Esophagus mucosa (tissue), 1 donor: ENCODE results near the gene TPST2. TPM values are rescaled to one million over a fixed set of nuclear protein-coding genes. Genes with fewer than 3 reads are reported as not detected.

Experiments
- ATAC-seq: fragments of 200-7000 bp; cut with Tn5 transposase; one replicate; pipeline ENCODE4 v1.9.1; 2020
- total RNA-seq: library from RNA; stranded (reverse); gene quantifications from one replicate; pipeline ENCODE4 v1.2.4, GENCODE V29; 2023
- donor health status: DM: yes; HTN: yes; CAD: no.

Gene TPST2
- total RNA-seq, 1 donor from 2014 or later, result 17.5 TPM

DNA sequence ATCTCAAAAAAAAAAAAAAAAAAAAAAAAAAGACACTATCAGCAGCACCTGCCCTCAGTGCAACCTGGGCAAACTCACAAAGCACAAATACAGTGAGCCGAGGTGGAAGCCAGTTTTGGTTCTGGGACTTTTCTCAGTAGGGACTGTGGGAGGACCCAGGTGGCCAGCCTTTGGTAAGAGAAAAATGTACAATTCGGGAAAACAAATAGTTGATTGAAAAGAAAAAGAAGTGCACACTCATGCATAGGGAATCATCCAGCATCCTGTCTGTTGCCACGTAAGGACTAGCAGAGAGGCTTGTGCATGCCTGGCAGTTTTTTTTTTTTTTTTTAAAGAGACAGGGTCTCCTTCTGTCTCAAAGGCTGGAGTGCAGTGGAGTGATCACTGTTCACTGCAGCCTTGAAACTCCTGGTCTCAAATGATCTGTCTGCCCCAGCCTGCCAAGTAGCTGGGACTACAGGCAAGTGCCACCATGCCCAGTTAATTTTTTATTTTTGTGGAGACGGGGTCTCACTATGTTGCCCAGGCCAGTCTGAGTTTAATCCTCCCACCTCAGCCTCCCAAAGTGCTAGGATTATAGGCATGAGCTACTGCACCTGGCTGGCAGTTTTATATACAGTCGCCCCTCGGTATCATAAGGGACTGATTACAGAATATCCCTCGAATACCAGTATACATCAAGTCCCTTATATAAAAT lies 36.7 kb downstream of the TPST2 start:
- ATAC-seq, result peak; percentile 10

DNA sequence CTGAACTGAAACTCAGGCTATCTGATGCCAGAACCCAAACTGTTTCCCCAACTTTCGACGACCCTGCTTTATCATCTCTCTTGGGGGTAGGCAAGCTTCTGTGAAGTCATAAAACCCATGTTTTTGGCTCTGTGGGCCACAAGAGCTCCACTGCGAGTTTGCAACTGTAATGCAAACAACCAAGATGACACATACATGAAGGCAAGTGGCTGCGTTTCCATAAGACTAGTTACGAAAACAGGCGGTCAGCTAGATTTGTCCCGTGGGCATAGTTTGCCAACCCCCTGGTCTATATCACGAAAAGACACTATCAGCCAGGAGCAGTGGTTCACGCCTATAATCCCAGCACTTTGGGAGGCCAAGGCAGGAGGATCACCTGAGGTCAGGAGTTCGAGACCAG lies 37.5 kb downstream of the TPST2 start:
- ATAC-seq, result no peak

DNA sequence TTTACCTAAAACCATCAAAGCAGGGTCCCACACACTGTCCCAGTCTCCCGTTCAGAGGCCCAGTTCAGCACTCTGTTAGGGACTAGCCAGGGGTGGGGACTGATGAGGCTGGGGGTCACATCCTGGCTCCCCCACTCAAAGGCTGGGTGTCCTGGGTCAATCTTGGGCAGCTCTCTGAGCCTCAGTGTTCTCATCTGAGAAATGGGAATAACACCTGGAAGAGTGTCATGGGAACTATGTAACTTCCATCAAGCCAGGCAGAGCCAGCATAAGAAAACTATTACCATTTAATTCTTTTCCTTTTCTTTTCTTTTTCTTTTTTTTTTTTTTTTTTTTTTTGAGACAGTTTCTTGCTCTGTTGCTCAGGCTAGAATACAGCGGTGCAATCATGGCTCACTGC lies 38.4 kb downstream of the TPST2 start:
- ATAC-seq, result no peak

DNA sequence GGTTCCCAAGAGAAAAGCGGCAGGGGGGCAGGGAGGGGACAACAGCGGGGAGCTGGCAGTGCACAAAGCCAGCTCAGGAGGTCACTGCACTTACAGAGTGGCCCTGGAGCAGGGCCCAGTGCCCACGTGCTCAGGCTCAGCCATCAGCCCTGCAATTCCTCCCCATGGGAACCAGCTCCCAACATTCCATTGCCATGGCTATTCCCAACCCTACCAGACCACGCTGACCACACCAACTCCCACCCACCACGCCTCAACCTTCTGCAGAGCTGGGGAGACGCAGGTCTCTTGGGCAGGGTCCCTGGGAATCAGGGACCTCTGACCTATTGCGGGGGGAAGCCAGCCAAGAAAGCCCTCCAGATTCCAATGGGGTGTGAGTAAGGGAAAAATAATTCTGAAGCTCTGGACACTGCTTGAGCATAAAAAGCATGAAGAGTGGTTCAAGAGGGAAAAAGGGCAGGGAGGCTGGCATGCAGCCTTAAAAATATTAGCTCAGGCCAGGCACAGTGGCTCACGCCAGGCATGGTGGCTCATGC lies 39.4 kb downstream of the TPST2 start:
- ATAC-seq, result no peak

DNA sequence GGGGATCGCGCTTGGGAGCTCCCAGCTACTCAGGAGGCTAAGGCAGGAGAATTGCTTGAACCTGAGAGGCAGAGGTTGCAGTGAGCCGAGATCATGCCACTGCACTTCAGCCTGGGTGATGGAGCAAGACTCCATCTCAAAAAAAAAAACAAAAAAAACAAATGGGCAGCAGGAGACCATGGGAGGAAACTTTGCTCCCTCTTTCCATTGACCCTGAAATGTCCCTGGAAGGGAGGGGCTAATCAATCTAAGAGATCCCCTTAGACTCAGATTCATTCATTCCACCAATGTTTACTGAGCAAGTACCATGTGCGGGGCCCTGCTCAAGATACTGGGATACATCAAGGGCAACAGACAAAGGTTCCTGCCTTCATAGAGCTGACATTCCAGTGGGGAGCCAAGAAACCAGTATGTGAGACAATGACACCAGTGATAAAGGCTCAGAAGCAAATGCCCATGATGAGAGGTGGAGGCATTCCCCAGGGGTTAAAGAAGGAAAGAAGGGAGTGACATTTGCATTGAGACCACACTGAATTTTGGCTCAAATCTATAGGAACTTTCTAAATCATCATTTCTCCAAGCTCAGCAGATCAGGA lies 39.9 kb downstream of the TPST2 start:
- ATAC-seq, result no peak

DNA sequence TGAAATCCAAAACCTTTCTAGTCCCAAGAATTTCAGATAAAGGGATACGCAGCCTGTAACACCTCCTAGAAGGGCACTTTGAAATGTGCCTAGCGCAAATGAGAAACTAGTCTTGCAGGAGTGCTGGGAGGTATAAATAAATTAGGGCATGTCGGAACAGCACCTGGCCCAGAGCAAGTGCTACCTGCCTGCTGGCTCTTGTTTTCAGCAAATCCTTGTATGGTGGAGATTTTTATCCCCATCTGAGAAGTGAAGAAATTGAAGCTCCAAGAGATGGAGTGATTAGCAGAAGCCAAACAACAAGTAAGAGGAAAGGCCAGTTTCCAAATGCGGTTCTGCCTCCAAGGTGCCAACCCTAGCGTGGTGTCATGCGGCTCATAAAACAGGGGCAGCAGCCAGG lies 40.9 kb downstream of the TPST2 start:
- peak; percentile 85 for ATAC-seq

DNA sequence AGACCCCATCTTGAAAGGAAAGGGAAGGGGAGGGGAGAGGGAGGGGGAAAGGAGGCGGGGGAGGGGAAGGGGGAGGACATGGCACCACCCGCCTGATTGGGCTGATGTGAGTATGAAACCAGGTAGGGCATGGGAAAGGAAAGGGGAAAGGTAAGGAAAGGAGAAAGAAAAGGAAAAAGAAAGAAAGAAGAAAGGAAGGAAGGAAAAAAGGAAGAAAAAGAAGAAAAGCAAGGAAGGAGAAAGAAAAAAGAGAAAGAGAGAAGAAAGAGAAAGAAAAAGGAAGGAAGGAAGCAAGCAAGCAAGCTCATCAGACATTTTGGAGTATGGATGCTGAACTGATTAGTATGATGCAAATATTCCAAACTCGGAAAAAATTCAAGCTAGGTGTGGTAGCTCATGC lies 41.6 kb downstream of the TPST2 start:
- no peak for ATAC-seq

DNA sequence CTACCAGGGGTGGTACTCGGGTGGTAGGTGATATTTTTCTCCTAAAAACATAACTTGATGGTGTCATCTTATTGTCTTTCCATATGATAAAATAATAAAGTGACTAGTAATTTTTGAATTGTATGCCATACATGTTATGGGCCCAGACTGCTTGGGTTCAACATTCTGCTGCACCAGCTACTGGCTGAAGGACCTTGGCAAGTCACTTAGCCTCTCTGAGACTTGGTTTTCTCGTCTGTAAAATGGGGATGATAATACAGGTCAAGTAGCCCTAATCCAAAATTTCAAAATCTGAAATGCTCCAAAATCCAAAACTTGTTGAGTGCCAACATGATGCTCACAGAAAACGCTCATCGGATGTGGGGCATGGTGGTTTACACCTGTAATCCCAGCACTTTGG lies 42.1 kb downstream of the TPST2 start:
- ATAC-seq, result no peak

DNA sequence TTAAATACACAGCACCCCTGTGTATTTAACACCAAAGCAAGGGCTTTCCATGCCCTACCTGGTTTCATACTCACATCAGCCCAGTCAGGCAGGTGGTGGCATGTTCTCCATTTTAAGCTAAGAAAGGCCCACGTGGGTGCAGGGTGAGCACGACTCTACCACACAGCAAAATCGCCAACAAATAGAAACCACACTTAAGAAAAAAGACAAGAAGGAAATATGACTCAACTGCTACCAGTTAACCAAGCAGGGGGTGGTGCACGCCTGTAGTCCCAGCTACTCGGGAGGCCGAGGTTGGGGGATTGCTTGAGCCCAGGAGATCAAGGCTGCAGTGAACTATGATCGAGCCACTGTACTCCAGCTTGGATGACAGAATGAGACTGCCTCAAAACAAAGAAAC lies 42.5 kb downstream of the TPST2 start:
- peak; percentile 71 for ATAC-seq

DNA sequence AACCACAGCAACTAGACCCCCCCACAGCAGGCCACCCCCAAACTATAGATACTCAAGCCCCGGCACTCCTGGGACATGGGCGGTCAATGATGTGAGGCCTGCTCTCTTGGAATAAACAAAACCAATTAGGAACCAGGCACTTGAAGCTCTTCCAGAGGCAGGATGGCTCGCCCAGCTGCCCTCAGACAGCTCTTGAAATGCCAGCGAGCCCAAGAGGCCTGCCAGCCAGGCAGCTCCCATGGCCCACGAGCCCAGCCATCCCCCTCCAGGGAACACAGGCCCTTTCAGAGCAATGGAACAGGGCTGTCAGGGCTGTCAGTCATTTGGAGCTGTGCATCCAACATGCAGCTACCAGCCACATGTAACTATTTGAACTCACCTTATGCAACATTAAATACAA lies 43.6 kb downstream of the TPST2 start:
- no peak for ATAC-seq

DNA sequence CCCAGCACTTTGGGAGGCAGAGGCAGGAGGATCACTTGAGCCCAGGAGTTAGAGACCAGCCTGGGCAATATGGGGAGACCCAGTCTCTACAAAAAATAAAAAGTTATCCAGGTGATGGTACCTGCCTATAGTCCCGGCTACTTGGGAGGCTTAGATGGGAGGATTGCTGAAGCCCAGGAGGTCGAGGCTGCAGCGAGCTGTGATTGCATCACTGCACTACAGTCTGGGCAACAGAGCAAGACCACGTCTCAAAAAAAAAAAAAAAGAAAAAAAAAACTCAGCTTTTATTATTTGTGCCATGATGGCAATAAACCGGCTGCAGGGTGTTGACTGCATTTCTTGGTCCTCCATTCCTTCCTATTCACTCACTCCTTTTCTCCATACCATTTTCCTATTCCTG lies 44.1 kb downstream of the TPST2 start:
- ATAC-seq, result no peak

DNA sequence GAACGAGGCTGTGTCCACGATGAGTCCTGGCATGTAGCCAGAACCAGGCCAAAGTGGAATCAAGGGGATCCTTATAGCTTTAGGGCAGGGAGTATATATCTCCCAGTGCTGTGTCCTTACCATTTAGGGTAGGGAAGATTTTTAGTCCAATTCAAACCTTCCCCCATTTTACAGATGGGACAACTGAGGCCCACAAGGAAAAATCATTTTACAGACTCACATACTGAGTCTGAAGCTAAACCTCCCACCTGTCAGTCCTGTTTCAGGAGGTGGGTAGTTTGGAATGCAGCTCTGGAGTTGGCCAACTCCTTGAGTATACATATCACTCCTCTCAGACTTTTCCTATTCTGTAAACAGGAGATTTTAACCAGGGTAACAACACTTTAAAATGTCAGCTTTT lies 44.5 kb downstream of the TPST2 start:
- ATAC-seq, result no peak

DNA sequence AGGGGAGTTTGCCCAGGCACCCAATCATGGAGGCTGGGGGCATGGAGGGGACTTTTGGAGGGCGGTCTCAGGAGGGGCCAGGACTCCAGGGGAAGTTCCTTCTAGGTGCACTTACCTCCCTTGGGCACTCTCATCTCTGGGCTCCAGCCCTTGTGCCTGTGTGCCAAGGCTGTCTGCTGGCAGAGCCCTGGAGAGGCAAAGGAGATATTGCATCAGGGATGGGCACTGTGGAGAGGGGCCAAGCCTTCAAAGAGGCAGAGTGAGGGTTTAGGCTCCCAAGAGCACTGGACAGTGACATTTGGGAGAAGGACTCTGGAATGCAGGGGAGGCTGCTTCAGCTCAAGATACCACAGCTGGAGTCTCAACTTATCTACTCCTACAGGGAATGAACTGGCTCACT lies 45.4 kb downstream of the TPST2 start:
- ATAC-seq, result no peak

DNA sequence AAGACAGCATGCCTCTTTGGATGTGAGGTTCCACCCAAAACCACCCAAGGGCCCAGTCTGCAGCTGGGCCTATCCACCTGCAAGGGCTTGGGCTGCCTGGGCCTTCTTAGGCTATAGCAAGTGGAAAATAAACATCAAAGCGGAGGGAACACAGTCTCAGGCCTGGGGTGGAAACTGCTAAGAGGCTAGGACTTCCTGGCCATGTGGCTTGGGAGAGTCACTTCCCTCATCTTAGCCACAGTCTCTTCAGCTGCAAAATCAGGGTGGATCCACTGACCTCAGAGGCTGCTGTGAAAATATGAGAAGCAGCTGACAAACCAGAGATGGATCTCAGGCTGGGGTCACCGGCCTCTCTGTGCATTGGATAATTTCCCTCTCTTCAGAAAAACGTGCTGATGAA lies 47.1 kb downstream of the TPST2 start:
- ATAC-seq, result no peak

DNA sequence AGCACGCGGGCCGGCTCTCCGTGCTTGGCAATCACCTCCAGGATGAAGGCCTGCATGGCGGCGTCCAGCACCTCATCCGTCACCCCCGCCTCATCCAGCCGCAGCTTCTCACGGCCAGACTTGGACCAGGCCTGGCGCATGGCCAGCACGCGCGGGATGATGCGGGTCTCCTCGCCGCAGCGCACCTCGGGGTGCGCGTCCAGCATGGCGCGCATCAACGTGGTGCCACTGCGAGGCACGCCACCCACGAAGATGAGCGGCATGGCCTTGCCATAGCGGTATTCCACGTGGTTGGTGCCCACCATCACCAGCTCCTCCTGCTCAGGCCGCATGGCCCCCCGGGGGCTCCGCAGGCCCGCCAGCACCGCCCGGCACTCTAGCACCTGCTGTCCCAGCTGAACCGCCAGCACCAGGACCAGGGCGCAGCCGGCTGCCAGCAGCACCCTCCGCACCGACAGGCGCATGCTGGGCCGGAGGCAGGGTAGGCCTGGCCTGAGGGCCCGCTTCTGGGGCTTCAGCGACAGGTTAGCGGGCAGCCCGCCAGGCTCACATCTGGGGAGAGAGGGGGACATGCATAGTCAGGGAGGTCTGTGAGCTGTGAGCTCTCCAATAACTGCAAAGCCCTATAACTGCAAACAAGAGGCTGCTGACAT lies 48.6 kb downstream of the TPST2 start:
- no peak for ATAC-seq

DNA sequence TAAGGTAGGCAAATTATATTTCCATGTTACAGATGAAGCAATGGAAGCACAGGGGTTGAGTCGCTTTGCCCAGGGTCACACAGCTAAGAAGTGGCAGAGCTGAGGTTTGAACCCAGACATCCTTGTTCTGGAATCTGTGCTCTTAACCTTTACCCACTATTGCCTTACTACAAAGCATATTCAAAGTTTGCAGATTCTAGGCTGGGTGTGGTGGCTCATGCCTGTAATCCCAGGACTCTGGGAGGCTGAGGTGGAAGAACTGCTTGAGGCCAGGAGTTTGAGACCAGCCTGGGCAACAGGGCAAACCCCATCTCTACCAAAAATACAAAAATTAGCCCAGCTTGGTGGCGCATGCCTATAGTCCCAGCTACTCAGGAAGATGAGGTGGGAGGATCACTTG lies 49.8 kb downstream of the TPST2 start:
- ATAC-seq, result no peak

DNA sequence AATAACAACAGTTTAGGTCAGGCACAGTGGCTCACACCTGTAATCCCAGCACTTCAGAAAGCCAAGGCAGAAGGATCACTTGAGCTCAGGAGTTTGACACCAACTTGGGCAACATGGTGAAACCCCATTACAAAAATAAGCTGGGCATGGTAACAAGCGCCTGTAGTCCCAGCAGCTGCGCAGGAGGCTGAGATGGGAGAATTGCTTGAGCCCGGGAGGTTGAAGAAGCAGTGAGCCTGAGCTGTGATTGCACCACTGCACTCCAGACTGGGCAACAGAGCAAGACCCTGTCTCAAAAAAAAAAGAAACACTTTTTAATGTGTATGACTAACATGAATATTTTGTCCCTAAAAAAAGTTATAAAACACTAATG lies 53.2 kb downstream of the TPST2 start:
- no peak for ATAC-seq

DNA sequence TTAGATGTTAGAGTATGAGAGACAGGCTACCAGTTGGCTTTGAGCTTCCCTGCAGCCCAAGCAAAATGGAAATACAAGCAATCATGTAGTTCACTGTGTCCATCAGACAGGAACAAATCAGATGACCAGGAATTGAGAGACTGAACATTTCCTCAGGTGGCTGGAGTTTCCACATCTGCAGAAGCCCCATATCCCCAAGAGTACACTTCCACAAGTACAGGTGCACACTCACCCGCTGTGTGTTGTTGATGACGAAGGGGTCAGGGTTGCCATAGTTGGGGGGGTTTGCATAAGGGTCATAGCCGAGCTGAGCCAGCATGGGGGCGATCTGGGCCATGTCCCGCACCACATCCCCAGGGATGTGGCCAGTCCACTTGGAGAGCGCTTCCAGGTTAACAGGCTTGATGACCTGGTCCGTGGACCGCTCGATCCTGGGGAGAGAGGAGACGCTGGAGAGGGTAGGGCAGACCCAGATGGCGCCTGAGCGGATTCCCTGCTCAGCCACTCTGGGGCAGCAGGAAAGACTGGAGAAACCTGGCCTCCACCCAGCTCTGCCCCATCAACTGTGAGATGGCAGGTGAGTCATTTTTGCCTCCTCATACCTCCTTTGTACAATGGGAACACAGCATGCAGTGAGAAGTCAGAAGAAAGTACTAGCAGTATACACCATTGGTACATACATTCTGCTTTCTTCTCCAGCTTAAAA lies 53.7 kb downstream of the TPST2 start:
- ATAC-seq, result peak; percentile 91

DNA sequence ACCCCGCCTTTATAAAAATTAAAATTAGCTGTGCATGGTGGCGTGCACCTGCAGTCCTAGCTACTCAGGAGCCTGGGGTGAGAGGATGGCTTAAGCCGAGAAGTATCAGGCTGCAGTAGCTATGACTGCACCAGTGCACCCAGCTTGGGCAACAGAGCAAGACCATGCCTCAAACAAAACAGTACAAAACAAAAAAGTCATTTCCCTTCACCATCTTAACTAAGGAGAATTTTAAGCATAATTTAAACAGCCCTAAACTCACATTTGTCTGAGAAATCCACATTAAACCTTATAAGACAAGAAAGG lies 54.4 kb downstream of the TPST2 start:
- no peak for ATAC-seq

DNA sequence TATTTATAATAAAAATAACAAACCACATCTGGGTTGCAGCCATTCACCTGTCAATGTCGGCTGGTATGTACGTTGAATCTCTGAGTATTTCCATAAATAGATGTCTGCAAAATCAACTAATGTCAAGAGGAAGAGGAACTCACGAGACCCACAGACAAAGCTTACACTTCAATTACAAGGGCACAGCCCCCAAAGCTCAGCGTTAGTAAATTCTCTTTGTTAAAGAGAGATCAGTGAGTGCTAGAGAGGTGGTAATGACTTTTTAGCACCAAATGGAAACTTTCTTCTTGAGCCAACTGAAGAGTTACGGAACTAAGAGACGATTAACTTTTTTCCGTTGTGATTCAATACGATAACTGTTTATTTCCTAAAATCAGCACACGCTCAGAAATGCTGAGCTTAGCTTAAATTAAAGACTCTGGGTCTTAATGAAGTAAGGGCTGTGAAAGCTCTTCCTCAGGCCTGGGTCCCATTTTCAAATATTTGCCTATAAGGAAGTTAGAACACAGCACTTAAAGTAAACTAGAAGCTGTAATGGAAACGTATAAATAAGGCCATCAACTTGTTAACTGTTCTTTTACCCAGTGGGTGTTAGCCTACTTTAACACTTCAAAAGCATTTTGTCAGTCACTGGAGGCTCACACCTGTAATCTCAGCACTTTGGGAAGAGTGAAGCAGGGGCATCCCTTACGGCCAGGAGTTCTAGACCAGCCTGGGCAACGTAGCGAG lies 54.9 kb downstream of the TPST2 start:
- ATAC-seq, result no peak

DNA sequence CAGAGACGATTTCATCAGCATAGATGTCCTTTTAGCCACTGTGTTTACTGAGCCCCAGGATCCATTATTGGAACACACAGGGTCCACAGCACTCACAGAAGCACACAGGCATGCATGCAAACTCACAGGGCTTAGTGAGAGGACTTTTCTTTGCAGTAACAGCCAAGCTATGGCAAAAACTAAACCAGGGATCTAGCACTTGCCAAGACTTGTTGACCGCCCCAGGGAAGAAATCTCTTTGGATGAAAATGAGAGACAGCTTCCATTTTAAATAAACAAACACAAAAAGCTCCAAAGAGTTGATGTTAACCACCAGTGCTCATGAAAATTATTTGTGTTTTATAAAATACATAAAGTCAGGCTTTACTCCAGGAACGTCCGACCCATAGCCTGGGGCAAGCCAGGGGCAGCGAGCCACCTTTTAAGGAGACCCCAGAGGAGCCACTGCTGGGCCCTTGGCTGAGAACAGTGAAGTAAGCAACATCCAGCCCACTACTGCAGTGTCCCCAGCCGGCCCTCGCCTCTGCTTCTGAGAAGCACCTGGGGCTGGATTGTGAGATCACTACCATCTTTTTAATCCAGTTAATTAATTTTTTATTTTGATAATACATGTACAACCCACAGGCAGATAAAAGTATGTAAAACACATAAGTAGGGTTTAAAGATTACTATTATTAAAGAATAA lies 55.6 kb downstream of the TPST2 start:
- peak; percentile 24 for ATAC-seq

DNA sequence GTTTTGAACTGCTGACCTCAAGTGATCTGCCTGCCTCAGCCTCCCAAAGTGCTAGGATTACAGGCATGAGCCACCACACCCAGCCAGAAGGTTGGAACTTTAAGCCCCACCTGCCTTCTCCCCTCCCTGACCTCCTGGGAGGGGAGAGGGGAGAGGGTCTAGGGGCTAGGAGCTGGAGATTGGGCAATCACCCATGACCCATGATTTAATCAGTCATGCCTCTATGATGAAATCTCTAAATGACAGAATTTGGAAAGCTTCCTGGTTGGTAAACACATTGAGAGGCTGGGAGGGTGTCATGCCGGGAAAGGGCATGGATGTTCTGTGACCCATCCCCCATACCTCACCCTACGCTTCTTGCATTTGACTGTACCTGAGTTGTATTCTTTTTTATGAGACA lies 60.6 kb downstream of the TPST2 start:
- ATAC-seq, result peak; percentile 86
